ENCODE results near the gene CYB5R4. TPM values are rescaled to one million over a fixed set of nuclear protein-coding genes. Genes with fewer than 3 reads are reported as not detected.

Gene CYB5R4
- total and polyA plus RNA-seq, 2 donors (not counting 1 experiment from before 2014, with no cell fraction given) = 11.8 to 39.6 TPM

DNA sequence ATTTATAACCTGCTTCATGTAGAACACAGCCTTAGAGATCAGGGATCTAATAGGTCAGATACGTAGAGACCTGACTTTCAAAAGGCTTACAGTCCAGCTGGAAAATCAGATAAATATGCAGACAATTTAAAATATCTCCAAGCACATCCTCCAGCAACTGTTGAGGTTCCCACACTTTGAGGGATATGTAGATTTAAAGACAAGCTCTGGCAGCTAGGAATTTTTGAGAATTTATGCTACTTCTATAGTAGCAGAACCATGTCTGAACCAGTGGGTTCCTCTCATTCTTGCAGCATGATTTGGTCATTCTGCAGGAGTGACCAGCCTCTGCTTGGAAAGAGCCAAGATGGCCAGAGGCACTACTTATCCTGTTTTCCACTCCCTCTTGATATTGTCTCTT is 60.5 kb downstream of the CYB5R4 start:
- no peaks in the 10 kb centered on the region for H3K9me3 Mint-ChIP-seq (ENCODE audit: insufficient read depth)
- H3K27ac Mint-ChIP-seq = no peak overlapping the region
- Histone ChIP-seq H3K27ac (ENCODE audit: low read length in 2 of 2) (no peak overlapping the region), H2AFZ (ENCODE audit: insufficient read depth, low read depth, low read length, poor library complexity, severe bottlenecking) (no peak overlapping the region), H3K9me3 (ENCODE audit: control extremely low read depth in 1 of 3, control insufficient read depth in 2 of 3, insufficient read depth in 1 of 3, low read length in 2 of 3) (no peaks in the 10 kb centered on the region), H4K20me1 (ENCODE audit: control insufficient read depth, insufficient read depth, low read length, poor library complexity, severe bottlenecking) (peaks cover 15% of the 10 kb centered on the region), H3K4me1 (ENCODE audit: control insufficient read depth in 2 of 2, insufficient read depth in 2 of 2, low read length in 2 of 2) (peaks cover 9 to 15% of the 10 kb centered on the region in 2 donors), H3K27me3 (replicated peaks in 1 of 4; ENCODE audit: control extremely low read depth in 1 of 4, control insufficient read depth in 3 of 4, insufficient read depth in 4 of 4, low read length in 3 of 4) (no peaks in the 10 kb centered on the region), H3K79me2 (ENCODE audit: control insufficient read depth, insufficient read depth, low read length) (peaks cover 9% of the 10 kb centered on the region), H3K4me3 (ENCODE audit: control extremely low read depth in 1 of 5, extremely low read depth in 1 of 5, insufficient read depth in 1 of 5, low read depth in 2 of 5, low read length in 4 of 5) (no peak overlapping the region), H3K9ac (ENCODE audit: low read length) (no peak overlapping the region), H3K4me2 (replicated peaks; ENCODE audit: low read depth, low read length, poor library complexity, severe bottlenecking) (no peak overlapping the region), H3K36me3 (replicated peaks in 1 of 2; ENCODE audit: control extremely low read depth in 1 of 2, control insufficient read depth in 1 of 2, extremely low read depth in 1 of 2, insufficient read depth in 2 of 2, low read length in 1 of 2) (peaks cover 9 to 43% of the 10 kb centered on the region in 2 experiments)
- ATAC-seq (ENCODE audit: low read depth) (no peak), DNase-seq (no peak)
- no CpG with 5 or more reads among the region's 1 CpG for WGBS (ENCODE audit: insufficient coverage)
- no peak for TF ChIP-seq CTCF (IDR thresholded peaks at IDR 0.05)
- no peak for TF ChIP-seq EZH2 (IDR thresholded peaks at IDR 0.05; ENCODE audit: borderline replicate concordance, insufficient read depth, low read depth, low read length, poor library complexity, severe bottlenecking)
- ChIA-PET CTCF (interaction anchor here (0.6 to 1.4 kb wide), 2 partner anchors 197 to 308 kb away, joined by 3 to 6 read pairs; partner anchors contain the start of gene CEP162), POLR2A (no interaction called here)
- H3K27me3 Mint-ChIP-seq = no peaks in the 10 kb centered on the region
- no peak overlapping the region for H3K4me3 Mint-ChIP-seq
- H3K4me1 Mint-ChIP-seq = peaks cover 15% of the 10 kb centered on the region
- intact Hi-C loops (cut with micrococcal nuclease) = no loop called here

DNA sequence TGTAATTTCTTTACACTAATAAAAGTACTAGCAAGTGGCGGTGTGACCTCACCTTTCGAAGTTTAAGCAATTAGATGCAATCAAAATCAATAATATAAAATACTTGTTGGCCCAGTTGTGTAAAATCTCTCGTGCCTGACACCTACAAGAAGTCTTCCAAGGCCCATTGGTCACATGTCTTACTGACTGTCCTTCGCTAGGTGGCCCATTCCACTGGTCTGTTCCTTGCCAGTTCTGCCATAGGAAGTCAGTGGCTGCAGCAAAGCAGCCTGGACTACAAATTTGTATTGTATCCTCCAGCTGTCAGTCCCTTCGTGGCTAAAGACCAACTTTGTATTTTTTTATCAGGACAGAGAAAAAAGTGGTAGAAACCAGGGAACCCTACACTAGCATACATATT is 61.8 kb downstream of the CYB5R4 start:
- intact Hi-C loops (cut with micrococcal nuclease) = no loop called here
- POLR2A ChIA-PET = no interaction called here
- H3K4me3 Mint-ChIP-seq = no peak overlapping the region
- Histone ChIP-seq H3K27me3 (replicated peaks in 1 of 4; ENCODE audit: control extremely low read depth in 1 of 4, control insufficient read depth in 3 of 4, insufficient read depth in 4 of 4, low read length in 3 of 4) (no peaks in the 10 kb centered on the region), H3K4me2 (replicated peaks; ENCODE audit: low read depth, low read length, poor library complexity, severe bottlenecking) (no peak overlapping the region), H3K9me3 (ENCODE audit: control extremely low read depth in 1 of 3, control insufficient read depth in 2 of 3, insufficient read depth in 1 of 3, low read length in 2 of 3) (no peaks in the 10 kb centered on the region), H2AFZ (ENCODE audit: insufficient read depth, low read depth, low read length, poor library complexity, severe bottlenecking) (no peak overlapping the region), H4K20me1 (ENCODE audit: control insufficient read depth, insufficient read depth, low read length, poor library complexity, severe bottlenecking) (peaks cover 9% of the 10 kb centered on the region), H3K79me2 (ENCODE audit: control insufficient read depth, insufficient read depth, low read length) (peaks cover 7% of the 10 kb centered on the region), H3K36me3 (replicated peaks in 1 of 2; ENCODE audit: control extremely low read depth in 1 of 2, control insufficient read depth in 1 of 2, extremely low read depth in 1 of 2, insufficient read depth in 2 of 2, low read length in 1 of 2) (peaks cover 10 to 54% of the 10 kb centered on the region in 2 experiments), H3K4me1 (ENCODE audit: control insufficient read depth in 2 of 2, insufficient read depth in 2 of 2, low read length in 2 of 2) (peaks cover 0 to 3% of the 10 kb centered on the region in 2 donors), H3K27ac (ENCODE audit: low read length in 2 of 2) (no peak overlapping the region), H3K4me3 (ENCODE audit: control extremely low read depth in 1 of 5, extremely low read depth in 1 of 5, insufficient read depth in 1 of 5, low read depth in 2 of 5, low read length in 4 of 5) (no peak overlapping the region), H3K9ac (ENCODE audit: low read length) (no peak overlapping the region)
- no peaks in the 10 kb centered on the region for H3K27me3 Mint-ChIP-seq
- H3K27ac Mint-ChIP-seq = no peak overlapping the region
- WGBS (ENCODE audit: insufficient coverage) = 100% methylated on average over 1 of the region's 5 CpGs
- no peaks in the 10 kb centered on the region for H3K9me3 Mint-ChIP-seq (ENCODE audit: insufficient read depth)
- DNase-seq (no peak), ATAC-seq (ENCODE audit: low read depth) (no peak)
- TF ChIP-seq EZH2 (IDR thresholded peaks at IDR 0.05; ENCODE audit: borderline replicate concordance, insufficient read depth, low read depth, low read length, poor library complexity, severe bottlenecking) = no peak
- no peak for TF ChIP-seq CTCF (IDR thresholded peaks at IDR 0.05)
- CTCF ChIA-PET = interaction anchor here (1.4 kb wide), 1 partner anchor 306 kb away, joined by 3 read pairs; the partner anchor contains the start of gene CEP162
- peaks cover 3% of the 10 kb centered on the region for H3K4me1 Mint-ChIP-seq
